ENCODE measurements around the gene TSPAN4. TPM values are rescaled to one million over a fixed set of nuclear protein-coding genes. Genes with fewer than 3 reads are reported as not detected.

Gene TSPAN4
- total and polyA plus RNA-seq, 9 of the 15 experiments (the other 6 are each of a cell fraction or from before 2014, with no cell fraction given) = 0.07 to 31.0 (median 15.7) TPM

GRCh38 chr11:809287-810039 is 33.2 kb upstream of the TSPAN4 start, which contains the start of gene RPLP2 (continued):
- TF ChIP-seq, protein P1, sequence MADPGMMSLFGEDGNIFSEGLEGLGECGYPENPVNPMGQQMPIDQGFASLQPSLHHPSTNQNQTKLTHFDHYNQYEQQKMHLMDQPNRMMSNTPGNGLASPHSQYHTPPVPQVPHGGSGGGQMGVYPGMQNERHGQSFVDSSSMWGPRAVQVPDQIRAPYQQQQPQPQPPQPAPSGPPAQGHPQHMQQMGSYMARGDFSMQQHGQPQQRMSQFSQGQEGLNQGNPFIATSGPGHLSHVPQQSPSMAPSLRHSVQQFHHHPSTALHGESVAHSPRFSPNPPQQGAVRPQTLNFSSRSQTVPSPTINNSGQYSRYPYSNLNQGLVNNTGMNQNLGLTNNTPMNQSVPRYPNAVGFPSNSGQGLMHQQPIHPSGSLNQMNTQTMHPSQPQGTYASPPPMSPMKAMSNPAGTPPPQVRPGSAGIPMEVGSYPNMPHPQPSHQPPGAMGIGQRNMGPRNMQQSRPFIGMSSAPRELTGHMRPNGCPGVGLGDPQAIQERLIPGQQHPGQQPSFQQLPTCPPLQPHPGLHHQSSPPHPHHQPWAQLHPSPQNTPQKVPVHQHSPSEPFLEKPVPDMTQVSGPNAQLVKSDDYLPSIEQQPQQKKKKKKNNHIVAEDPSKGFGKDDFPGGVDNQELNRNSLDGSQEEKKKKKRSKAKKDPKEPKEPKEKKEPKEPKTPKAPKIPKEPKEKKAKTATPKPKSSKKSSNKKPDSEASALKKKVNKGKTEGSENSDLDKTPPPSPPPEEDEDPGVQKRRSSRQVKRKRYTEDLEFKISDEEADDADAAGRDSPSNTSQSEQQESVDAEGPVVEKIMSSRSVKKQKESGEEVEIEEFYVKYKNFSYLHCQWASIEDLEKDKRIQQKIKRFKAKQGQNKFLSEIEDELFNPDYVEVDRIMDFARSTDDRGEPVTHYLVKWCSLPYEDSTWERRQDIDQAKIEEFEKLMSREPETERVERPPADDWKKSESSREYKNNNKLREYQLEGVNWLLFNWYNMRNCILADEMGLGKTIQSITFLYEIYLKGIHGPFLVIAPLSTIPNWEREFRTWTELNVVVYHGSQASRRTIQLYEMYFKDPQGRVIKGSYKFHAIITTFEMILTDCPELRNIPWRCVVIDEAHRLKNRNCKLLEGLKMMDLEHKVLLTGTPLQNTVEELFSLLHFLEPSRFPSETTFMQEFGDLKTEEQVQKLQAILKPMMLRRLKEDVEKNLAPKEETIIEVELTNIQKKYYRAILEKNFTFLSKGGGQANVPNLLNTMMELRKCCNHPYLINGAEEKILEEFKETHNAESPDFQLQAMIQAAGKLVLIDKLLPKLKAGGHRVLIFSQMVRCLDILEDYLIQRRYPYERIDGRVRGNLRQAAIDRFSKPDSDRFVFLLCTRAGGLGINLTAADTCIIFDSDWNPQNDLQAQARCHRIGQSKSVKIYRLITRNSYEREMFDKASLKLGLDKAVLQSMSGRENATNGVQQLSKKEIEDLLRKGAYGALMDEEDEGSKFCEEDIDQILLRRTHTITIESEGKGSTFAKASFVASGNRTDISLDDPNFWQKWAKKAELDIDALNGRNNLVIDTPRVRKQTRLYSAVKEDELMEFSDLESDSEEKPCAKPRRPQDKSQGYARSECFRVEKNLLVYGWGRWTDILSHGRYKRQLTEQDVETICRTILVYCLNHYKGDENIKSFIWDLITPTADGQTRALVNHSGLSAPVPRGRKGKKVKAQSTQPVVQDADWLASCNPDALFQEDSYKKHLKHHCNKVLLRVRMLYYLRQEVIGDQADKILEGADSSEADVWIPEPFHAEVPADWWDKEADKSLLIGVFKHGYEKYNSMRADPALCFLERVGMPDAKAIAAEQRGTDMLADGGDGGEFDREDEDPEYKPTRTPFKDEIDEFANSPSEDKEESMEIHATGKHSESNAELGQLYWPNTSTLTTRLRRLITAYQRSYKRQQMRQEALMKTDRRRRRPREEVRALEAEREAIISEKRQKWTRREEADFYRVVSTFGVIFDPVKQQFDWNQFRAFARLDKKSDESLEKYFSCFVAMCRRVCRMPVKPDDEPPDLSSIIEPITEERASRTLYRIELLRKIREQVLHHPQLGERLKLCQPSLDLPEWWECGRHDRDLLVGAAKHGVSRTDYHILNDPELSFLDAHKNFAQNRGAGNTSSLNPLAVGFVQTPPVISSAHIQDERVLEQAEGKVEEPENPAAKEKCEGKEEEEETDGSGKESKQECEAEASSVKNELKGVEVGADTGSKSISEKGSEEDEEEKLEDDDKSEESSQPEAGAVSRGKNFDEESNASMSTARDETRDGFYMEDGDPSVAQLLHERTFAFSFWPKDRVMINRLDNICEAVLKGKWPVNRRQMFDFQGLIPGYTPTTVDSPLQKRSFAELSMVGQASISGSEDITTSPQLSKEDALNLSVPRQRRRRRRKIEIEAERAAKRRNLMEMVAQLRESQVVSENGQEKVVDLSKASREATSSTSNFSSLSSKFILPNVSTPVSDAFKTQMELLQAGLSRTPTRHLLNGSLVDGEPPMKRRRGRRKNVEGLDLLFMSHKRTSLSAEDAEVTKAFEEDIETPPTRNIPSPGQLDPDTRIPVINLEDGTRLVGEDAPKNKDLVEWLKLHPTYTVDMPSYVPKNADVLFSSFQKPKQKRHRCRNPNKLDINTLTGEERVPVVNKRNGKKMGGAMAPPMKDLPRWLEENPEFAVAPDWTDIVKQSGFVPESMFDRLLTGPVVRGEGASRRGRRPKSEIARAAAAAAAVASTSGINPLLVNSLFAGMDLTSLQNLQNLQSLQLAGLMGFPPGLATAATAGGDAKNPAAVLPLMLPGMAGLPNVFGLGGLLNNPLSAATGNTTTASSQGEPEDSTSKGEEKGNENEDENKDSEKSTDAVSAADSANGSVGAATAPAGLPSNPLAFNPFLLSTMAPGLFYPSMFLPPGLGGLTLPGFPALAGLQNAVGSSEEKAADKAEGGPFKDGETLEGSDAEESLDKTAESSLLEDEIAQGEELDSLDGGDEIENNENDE (IDR thresholded peaks at IDR 0.05; ENCODE audit: low read depth, low read length) = no peak
- no peak for TF ChIP-seq KLF10 (CRISPR knock-in tag; IDR thresholded peaks at IDR 0.05)
- peak in 1 of 2 experiments; percentile 82; a peak in 1 of 4 replicates for TF ChIP-seq FOXA3 (CRISPR knock-in tag; conservative IDR thresholded peaks at IDR 0.05 in 1 of 2, IDR thresholded peaks at IDR 0.05 in 1 of 2)
- peak; percentile 95 for TF ChIP-seq POLR2AphosphoS5 (IDR thresholded peaks at IDR 0.05; ENCODE audit: control insufficient read depth, insufficient read depth, low read depth, low read length)
- no peak for TF ChIP-seq SAFB2 (IDR thresholded peaks at IDR 0.05; ENCODE audit: borderline replicate concordance, low read depth, low read length, severe bottlenecking)
- peak; percentile 67; the same call in 1 of the 2 replicates for TF ChIP-seq ZBED1 (IDR thresholded peaks at IDR 0.05)
- peak; percentile 95 for TF ChIP-seq C11orf30 (IDR thresholded peaks at IDR 0.05; ENCODE audit: low read depth)
- peak; percentile 44; the same call in 1 of the 2 replicates for TF ChIP-seq MYNN (IDR thresholded peaks at IDR 0.05)
- TF ChIP-seq MYNN (CRISPR knock-in tag; IDR thresholded peaks at IDR 0.05) = no peak
- peak; percentile 90 for TF ChIP-seq BHLHE40 (IDR thresholded peaks at IDR 0.05; ENCODE audit: low read length)
- TF ChIP-seq KAT8 (IDR thresholded peaks at IDR 0.05; ENCODE audit: low read depth) = no peak
- no peak for TF ChIP-seq RBM15 (IDR thresholded peaks at IDR 0.05; ENCODE audit: insufficient read depth, low read length)

Data from K562 (cell line).